ENCODE results near the gene RASA3.

RASA3 gene

DNA sequence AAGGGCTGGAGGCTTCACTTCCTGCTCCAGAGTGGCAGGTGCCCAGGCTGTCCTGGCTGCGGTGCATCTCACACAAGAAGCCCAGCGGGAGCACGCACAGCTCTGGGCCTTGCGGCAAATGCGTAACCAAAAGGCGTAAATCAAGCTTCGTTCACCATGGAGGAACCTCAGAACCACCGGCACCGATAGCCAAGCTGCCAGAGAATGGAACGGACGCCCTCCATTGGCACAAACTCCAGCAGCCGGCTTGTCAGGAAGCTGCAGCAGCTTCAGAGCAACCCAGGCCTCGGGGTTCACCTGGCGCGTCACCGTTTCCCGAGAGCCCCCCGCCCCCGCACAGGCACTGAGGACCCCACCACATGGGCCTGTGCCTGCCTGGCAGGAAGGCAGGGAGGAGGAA is 76.7 kb downstream of the RASA3 start:
- no peak for DNase-seq (ENCODE audit: low read depth in 2 of 2)

GRCh38 chr13:114054830-114055439 is 77.5 kb downstream of the RASA3 start:
- DNase-seq (ENCODE audit: low read depth in 2 of 2) = no peak

DNA sequence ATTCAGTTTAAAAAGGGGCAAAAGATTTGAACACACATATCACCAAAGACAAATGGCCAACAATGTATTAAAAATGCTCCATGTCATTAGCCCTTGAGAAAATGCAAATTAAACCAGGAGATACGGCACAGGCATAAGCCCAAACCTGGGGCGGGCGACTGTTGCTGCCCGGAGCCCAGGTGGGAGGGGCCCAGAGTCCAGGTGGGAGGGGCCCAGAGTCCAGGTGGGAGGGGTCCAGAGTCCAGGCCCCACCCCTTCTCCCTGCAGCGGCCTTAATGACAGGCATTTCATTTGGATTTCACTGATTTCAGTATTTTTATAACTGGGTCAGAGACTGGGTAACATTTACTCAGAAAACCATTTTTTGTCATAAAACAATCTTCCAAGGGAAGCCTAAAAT is 78.2 kb downstream of the RASA3 start:
- DNase-seq (ENCODE audit: low read depth in 2 of 2) = no peak

DNA sequence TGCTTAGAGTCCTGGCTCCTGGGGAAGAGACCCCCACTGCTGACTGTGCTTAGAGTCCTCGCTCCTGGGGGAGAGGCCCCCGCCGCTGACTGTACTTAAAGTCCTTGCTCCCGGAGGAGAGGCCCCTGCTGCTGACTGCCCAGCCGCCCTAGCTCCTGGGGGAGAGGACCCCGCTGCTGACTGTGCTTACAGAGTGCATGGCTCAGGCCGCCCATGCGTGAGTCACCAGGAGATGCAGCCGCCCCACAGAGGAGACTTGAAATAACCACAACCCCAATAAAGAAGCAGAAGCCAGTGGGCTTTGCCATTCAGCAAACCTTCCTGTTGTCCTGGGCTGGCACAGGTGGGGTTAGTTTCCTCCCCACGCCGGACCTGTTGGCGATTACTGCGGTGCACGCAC is 79.4 kb downstream of the RASA3 start:
- DNase-seq (ENCODE audit: low read depth in 2 of 2) = no peak

DNA sequence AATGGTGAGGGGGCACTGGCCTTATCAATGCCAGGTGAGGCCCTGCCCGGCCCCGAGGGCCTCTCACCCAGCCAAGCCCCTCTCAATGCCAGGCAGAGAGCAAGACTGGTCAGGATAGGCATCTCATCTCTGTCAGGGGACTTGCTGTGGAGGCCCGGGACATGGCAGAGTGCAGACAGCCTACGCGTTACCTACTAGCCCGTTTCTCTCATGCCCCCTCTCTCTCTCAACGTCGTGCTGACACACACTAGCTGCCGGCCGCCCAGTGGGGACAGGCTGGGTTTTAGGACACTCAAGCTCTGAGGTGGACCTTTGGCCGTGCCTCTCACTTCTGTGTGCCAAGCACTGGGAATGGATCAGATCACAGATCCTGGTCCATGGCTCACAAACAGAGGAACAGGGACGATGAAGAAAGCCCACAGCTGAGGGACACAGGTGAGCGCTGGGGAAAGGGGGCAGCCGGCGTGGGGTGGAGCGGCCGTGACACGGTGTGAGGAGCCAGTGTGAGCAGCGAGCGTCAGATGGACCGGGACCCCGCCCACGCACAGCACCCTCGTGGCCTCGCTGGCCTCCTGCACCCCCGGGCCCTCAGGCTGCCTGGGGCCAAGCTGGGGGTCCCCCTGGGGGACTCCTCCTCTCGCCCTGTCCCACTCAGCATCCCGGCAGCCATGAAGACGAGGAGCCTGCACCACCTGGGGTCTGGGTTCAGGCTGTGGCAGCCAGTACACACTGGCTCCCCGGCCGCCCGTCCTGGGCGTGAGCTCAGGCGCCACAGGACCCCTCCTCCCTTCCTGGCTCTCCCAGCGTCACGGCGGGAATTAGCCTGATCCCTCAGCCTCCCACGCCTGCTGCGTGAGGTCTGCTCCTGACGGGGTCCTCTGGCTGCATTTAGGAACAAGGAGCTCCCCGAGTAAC is 81.6 kb downstream of the RASA3 start:
- DNase-seq (ENCODE audit: low read depth in 2 of 2) = no peak

GRCh38 chr13:114049626-114050101 is 82.8 kb downstream of the RASA3 start:
- no peak for DNase-seq (ENCODE audit: low read depth in 2 of 2)

DNA sequence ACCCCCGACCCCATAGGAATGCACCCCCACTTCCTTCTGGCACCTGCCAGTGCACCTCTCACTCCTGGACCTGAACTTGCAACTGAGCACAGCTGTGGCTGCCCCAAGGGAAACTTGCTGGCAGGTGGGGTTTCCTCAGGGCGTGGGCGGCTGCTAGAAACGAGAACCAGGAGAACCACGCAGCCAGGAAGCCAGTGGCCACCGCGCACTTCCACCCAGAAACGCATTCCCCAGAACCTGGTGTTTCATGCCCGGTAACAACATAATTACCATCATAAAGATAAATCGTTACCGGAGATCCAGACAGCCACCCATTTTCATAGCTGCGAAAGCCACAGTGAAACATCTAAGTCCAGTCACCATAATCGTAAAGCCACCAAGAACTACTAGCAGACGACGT is 83.4 kb downstream of the RASA3 start:
- peak in 1 of 2 experiments; percentile 67 for DNase-seq (ENCODE audit: low read depth in 2 of 2)

GRCh38 chr13:114048443-114048842 is 84.0 kb downstream of the RASA3 start:
- no peak for DNase-seq (ENCODE audit: low read depth in 2 of 2)

DNA sequence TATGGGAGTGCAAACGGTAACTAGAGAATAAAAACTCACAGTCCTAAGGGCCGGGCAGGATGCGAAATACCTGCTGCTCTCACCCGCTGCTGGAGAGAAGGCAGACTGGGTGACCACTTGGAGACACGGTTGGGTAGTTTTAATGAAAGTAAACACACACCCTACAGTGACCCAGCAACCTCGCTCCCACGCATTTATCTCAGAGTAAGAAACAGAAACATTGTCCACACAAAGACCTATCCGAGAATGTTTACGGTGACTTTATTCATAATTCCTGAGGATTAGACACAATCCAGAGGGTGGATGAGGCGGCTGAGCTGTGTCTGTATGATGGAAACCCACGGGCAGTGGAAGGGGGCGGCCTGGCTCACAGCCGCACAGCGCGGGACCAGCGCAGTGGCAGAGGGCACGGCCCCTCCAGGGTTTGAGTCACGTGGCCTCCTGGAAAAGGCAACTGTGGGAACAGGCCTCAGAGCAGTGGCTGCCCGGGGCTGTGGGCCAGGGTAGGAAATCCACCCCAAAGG is 85.0 kb downstream of the RASA3 start:
- no peak for DNase-seq (ENCODE audit: low read depth in 2 of 2)

GRCh38 chr13:114046431-114046975 is 85.9 kb downstream of the RASA3 start:
- no peak for DNase-seq (ENCODE audit: low read depth in 2 of 2)

DNA sequence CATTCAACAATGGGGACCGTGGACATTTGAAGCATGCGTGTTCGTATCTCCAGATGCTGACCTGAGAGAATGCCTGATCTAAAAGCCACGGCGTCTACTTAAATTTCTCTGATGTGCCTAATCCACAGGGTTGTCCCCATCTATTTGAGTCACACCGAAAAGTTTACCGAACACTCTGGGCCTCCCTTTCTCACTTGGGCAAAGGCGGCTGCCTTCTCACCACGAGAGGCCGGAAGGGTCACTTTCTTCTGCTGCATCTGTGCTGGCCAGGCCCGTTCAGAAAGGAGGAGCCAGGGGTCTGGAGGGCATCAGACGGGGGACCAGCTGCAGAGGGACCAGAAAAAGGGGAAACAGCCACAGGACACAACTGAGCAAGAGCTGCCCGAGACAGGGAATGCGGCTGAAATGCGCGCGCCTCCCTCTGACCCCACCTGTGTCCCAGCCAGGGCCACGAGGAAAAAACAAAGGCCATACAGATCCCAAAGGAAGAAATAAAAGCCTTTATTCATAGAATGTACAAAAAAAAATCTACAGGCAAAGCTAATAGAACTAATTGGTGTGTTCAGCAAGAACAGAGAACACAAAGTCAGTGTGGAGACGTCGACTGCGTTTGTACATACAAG is 87.2 kb downstream of the RASA3 start:
- no peak for DNase-seq (ENCODE audit: low read depth in 2 of 2)

DNA sequence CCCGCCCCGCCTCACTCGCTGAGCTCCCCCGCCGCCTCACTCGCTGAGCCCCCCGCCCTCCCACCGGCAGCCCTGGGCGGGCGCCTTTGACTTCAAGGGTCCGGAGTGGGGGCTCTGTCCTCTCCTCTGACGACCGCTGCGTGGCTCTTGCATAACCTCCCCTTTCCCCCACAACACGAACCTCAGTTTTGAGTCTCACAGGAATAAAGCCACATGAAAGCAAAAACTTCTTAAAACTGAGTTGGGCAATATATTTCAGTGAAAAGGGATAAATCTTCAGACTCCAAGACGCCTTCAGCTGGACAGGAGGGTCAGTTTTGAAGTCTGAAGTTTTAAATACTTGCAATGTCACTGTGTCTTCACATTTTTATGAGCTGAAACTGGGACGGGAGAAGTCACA is 87.9 kb downstream of the RASA3 start:
- no peak for DNase-seq (ENCODE audit: low read depth in 2 of 2)

GRCh38 chr13:114043421-114044053 is 88.9 kb downstream of the RASA3 start:
- no peak for DNase-seq (ENCODE audit: low read depth in 2 of 2)

DNA sequence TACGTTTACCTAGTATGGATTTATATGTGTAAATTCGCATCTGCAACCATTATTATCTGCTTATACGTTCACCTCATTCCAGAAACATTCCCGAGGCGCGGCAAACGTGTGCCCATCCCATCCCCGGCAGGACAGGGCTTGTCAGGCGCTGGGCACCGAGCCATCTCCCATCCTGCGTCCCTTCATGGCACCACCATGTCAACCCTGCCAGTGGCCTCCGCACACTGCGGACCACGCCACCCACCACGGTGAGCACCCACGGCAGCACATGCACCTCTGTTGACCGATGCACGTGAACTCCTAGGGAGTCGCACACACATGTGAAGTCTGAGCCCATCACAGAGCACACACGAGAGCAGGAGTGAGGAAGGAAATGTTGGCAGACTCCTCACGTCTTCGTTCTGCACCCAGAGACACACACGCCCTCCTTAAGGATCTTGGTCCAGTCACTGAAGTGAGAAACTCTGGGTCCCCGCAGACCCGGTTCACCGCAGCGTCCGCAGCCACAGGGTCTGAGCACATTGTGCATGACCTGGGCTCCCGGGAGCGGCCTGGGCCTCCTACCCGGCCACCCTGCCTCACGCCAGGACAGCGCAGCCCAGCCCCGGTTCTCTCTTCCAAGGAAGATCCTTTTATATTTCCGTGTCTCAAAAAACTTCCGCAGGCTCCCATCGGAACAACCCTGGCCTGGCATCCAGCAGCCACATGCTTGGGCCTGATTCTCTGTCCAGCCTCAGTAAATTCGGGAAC is 90.2 kb downstream of the RASA3 start:
- no peak for DNase-seq (ENCODE audit: low read depth in 2 of 2)

- DNase-seq (ENCODE audit: low read depth in 2 of 2) = no peak
Measured at GRCh38 chr13:114041493-114041892, 90.9 kb downstream of the RASA3 start.

GRCh38 chr13:114039471-114040141 is 92.8 kb downstream of the RASA3 start:
- DNase-seq (ENCODE audit: low read depth in 2 of 2) = no peak

DNA sequence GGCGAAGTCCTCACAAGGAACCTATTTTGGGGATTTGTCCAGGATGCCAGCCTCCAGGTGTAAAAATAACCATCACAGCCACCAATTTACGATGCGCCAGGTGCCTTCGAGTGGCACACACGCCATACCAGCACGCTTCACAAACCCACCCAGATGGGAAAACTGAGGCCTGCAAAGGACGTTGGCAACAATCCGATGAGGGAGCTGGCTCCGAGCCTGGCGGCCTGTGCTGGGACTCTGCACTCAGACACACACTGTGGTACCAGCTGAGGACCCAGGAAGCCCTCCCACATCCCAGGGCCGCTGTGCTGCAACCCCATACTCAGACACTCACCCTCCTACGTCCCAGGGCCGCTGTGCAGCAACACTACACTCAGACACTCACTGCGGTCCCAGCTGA is 93.5 kb downstream of the RASA3 start:
- DNase-seq (ENCODE audit: low read depth in 2 of 2) = no peak

DNA sequence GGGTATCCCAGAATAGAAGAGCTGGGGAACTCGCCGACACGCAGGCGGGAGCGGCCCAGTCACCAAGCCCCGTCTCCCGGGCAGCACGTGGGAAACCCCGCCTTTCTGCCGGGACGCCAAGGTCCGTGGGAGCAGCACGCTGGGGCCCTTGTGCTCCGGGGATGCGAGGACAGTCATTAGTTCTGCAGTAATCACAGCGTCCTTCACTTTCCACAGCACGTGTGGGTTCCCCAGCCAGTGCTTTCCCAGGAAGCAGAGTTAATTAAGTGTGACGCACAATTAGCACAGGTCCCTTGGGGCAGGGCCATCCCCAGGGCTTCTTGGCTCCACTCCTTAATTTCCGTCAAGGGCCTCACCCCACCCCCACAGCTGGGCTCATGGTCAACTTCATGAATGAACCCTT is 94.2 kb downstream of the RASA3 start:
- DNase-seq (ENCODE audit: low read depth in 2 of 2) = no peak

DNA sequence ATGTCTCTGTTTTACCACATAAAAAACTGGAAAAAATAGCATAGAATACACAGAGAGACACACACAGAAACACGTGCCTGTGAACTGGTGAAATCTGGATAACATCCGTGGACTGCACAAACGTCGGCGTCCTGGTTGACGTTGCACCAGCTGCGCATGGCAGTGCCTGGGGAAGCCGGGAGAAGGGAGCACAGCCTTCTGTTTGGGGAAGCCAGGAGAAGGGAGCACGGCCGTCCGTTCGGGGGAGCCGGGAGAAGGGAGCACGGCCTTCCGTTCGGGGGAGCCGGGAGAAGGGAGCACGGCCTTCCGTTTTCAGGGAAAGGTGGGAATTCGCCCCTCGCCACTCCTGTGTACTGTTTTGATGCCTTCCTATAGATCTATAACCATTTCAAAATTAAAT is 94.7 kb downstream of the RASA3 start:
- DNase-seq (ENCODE audit: low read depth in 2 of 2) = no peak
